Endothelial cell (in vitro differentiated cells): Measurements from ENCODE around the gene CCDC77. TPM values are rescaled to one million over a fixed set of nuclear protein-coding genes. Genes with fewer than 3 reads are reported as not detected.
"Not testable (repeated sequence)": the region's sequence is repeated elsewhere in the genome, so short reads cannot be mapped to it uniquely, and the experiment has no call there.

Experiments
- DNase-seq: peaks from one replicate; pipeline ENCODE4 v3.0.0; 2021; ENCODE audit warnings: low spot score
- H3K27ac Mint-ChIP-seq: one replicate; pipeline ENCODE4 v1.8.0; 2021; ENCODE audit warnings: mixed read lengths, inconsistent platforms; ENCODE audit not compliant: unreplicated experiment
- H3K27me3 Mint-ChIP-seq: one replicate; pipeline ENCODE4 v1.8.0; 2021; ENCODE audit warnings: mild to moderate bottlenecking, moderate library complexity, mixed read lengths, inconsistent platforms; ENCODE audit not compliant: unreplicated experiment
- H3K36me3 Mint-ChIP-seq: one replicate; pipeline ENCODE4 v1.8.0; 2021; ENCODE audit warnings: mild to moderate bottlenecking, low read depth, mixed read lengths, inconsistent platforms; ENCODE audit not compliant: unreplicated experiment
- H3K4me1 Mint-ChIP-seq: one replicate; pipeline ENCODE4 v1.8.0; 2021; ENCODE audit warnings: mild to moderate bottlenecking, mixed read lengths, inconsistent platforms; ENCODE audit not compliant: unreplicated experiment
- H3K4me3 Mint-ChIP-seq: one replicate; pipeline ENCODE4 v1.8.0; 2021; ENCODE audit warnings: mild to moderate bottlenecking, mixed read lengths, inconsistent platforms; ENCODE audit not compliant: unreplicated experiment
- H3K9me3 Mint-ChIP-seq: one replicate; pipeline ENCODE4 v1.8.0; 2021; ENCODE audit warnings: mixed read lengths, inconsistent platforms; ENCODE audit not compliant: unreplicated experiment
- total RNA-seq: library from RNA; stranded (reverse); fragmentation: NEBNext Ultra II Directional; extraction: Animal tissue kit (Norgen Biotek cat#: 25700); gene quantifications from one replicate; pipeline ENCODE4 v1.2.1, GENCODE V29; 2021; ENCODE audit not compliant: unreplicated experiment
- TF ChIP-seq, protein P1 (sequence below): fragments of 200-600 bp; sonication (generic); IDR thresholded peaks from one replicate; pipeline ENCODE4 v1.5.0; 2021; ENCODE audit warnings: antibody characterized with exemption; ENCODE audit not compliant: unreplicated experiment

Gene CCDC77
- total RNA-seq, 1 donor from 2014 or later, result 13.3 TPM

DNA sequence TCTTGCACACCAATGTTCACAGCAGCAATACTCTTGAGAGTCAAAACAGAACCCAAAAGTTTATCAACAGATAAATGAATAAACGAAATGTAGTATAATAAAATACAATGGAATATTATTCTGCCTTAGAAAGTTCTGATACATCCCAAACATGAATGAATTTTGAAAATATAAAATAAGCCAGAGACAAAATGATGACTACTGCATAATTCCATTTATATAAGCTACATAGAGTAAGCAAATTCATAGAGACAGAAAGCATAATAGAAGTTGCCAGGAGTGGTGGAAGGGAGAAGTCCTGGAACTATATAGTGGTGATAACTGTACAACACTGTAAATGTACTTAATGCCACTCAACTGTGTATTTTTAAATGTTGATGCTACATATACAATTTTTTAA is 33.5 kb upstream of the CCDC77 start:
- no peaks in the 10 kb centered on the region for H3K9me3 Mint-ChIP-seq
- peaks cover 80% of the 10 kb centered on the region for H3K36me3 Mint-ChIP-seq

DNA sequence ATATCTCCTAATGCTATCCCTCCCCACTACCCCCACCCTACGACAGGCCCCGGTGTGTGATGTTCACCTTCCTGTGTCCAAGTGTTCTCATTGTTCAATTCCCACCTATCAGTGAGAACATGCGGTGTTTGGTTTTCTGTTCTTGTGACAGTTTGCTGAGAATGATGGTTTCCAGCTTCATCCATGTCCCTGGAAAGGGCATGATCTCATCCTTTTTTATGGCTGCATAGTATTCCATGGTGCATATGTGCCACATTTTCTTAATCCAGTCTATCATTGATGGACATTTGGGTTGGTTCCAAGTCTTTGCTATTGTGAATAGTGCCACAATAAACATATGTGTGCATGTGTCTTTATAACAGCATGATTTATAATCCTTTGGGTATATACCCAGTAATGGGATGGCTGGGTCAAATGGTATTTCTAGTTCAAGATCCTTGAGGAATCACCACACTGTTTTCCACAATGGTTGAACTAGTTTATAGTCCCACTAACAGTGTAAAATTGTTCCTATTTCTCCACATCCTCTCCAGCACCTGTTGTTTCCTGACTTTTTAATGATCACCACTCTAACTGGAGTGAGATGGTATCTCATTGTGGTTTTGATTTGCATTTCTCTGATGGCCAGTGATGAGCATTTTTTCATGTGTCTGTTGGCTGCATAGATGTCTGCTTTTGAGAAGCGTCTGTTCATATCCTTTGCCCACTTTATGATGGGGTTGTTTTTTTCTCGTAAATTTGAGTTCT is 30.5 kb upstream of the CCDC77 start:
- H3K27me3 Mint-ChIP-seq, DNase-seq, H3K9me3 Mint-ChIP-seq, H3K27ac Mint-ChIP-seq, H3K4me3 Mint-ChIP-seq, H3K4me1 Mint-ChIP-seq: not testable (repeated sequence)
- H3K36me3 Mint-ChIP-seq, result peaks cover 85% of the 10 kb centered on the region

More for the DNA sequence above, 33.5 kb upstream of the CCDC77 start:
- peak overlapping the region; percentile 25 for H3K4me3 Mint-ChIP-seq
- H3K27me3 Mint-ChIP-seq, result peaks cover 5% of the 10 kb centered on the region
- H3K4me1 Mint-ChIP-seq, result no peaks in the 10 kb centered on the region
- no peak overlapping the region for H3K27ac Mint-ChIP-seq
- DNase-seq, result no peak
- TF ChIP-seq, protein P1, sequence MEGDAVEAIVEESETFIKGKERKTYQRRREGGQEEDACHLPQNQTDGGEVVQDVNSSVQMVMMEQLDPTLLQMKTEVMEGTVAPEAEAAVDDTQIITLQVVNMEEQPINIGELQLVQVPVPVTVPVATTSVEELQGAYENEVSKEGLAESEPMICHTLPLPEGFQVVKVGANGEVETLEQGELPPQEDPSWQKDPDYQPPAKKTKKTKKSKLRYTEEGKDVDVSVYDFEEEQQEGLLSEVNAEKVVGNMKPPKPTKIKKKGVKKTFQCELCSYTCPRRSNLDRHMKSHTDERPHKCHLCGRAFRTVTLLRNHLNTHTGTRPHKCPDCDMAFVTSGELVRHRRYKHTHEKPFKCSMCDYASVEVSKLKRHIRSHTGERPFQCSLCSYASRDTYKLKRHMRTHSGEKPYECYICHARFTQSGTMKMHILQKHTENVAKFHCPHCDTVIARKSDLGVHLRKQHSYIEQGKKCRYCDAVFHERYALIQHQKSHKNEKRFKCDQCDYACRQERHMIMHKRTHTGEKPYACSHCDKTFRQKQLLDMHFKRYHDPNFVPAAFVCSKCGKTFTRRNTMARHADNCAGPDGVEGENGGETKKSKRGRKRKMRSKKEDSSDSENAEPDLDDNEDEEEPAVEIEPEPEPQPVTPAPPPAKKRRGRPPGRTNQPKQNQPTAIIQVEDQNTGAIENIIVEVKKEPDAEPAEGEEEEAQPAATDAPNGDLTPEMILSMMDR, result no peak

DNA sequence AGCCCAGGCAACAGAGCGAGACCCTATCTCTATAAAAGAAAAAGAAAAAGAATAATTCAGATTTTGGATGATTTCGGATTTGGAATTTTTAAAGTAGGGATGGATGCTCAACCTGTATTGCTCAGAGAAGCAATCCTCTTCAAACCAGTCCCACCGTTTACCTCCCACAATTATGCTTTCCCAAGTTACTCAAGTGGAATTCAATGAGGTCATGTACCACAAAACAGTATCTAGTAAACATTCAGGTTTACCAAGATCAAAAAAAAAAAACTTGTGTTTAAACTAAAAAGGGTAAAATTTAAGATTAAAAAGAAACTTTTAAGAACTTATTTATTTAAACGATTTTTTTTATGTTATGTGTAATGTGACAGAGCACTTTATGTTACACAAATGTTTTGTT is 14.8 kb upstream of the CCDC77 start:
- Mint-ChIP-seq H3K27ac (no peak overlapping the region), H3K4me1 (peaks cover 26% of the 10 kb centered on the region), H3K4me3 (peak overlapping the region; percentile 47), H3K36me3 (peaks cover 15% of the 10 kb centered on the region), H3K9me3 (no peaks in the 10 kb centered on the region), H3K27me3 (peaks cover 7% of the 10 kb centered on the region)
- DNase-seq, result no peak
- TF ChIP-seq, protein P1, result no peak

DNA sequence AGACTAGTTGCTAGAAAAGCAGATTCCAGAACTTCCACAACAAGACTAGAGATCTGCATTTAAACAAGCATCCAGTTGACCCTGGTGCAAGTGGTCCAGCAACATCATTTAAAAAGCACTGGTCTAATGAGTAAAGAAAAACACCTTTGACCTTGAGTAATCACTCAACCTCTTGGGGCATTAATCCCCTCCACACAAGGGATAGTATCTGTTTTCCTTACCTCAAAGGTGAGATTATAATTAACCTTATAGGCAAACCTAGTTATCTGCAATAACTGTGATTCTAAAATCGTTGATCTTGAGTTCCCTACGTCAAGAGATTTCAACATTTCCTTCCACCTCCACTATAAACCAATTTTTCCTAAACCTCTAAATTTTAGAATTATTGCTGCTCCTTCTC is 13.4 kb upstream of the CCDC77 start:
- peak overlapping the region; percentile 99 for H3K27ac Mint-ChIP-seq
- TF ChIP-seq, protein P1, result no peak
- peaks cover 11% of the 10 kb centered on the region for H3K36me3 Mint-ChIP-seq
- H3K4me1 Mint-ChIP-seq, result peaks cover 26% of the 10 kb centered on the region
- peak overlapping the region; percentile 99 for H3K4me3 Mint-ChIP-seq
- peaks cover 7% of the 10 kb centered on the region for H3K27me3 Mint-ChIP-seq
- no peaks in the 10 kb centered on the region for H3K9me3 Mint-ChIP-seq
- no peak for DNase-seq

DNA sequence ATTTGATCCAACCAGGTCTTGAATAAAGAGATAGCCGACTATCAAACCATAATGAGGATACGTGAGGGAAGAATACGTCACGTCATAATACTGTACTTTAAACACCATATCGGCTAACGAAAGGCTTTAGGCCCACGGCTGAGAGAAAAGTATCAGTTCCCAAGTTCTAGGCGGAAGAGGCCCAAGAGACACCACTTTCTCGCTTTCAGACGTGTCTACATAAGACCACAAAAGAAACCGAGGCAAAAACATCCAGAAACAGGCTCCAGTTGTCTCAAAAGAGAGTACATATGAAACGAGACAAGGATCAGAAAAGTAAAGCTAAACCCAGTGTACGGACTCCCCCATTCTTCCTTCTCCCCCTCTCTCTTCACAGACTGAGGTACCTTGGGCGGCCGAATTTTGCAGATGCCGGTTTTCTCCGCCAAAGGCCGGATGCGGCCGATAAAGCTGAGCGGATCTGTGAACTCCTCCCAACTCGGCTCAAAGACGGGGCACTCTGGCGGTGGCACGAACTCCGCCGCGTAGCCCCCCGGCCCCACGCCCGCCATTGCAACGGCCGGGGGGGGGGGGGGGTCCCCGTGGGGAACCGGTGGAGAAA is 12.8 kb upstream of the CCDC77 start:
- DNase-seq, result peak; percentile 55
- H3K9me3 Mint-ChIP-seq, result no peaks in the 10 kb centered on the region
- peaks cover 9% of the 10 kb centered on the region for H3K36me3 Mint-ChIP-seq
- TF ChIP-seq, protein P1, result no peak
- peak overlapping the region; percentile 99 for H3K27ac Mint-ChIP-seq
- H3K27me3 Mint-ChIP-seq, result peaks cover 7% of the 10 kb centered on the region
- H3K4me3 Mint-ChIP-seq, result peak overlapping the region; percentile 99
- H3K4me1 Mint-ChIP-seq, result peaks cover 26% of the 10 kb centered on the region
